C4-2B (cell line): ENCODE measurements around the gene MYO6.
"Not testable (repeated sequence)": the region's sequence is repeated elsewhere in the genome, so short reads cannot be mapped to it uniquely, and the experiment has no call there.

Source experiments
- H3K27ac ChIP-seq: fragments of 450-650 bp; 2 replicates; pipeline ENCODE4 v1.5.1; 2017
- ZFX ChIP-seq: fragments of 450-650 bp; IDR thresholded peaks from 2 replicates; pipeline ENCODE4 v1.6.1; 2017
- TF ChIP-seq, protein P1 (sequence below): fragments of 450-650 bp; conservative IDR thresholded peaks from 2 replicates; pipeline ENCODE4 v1.5.1; 2017; ENCODE audit warnings: mild to moderate bottlenecking

The MYO6 gene

DNA sequence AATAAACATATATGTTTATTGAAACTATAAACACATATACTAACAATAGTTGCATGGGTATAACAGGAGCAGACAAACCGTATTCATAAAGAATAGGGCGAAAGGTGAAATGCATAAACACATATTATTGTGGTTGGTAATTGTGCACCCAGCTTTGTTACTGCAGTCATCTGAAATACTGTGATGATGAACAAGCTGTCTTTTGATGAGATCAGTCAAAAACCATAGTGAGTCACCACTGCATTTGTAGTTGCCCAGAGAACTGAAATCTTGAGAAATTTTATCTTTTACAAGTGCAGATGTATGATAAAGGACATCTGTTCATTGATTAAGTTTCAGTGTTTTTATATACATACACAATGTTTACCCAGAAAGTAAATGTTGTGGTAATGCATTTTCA is 133.7 kb downstream of the MYO6 start:
- H3K27ac ChIP-seq: no peak overlapping the region
- TF ChIP-seq, protein P1, sequence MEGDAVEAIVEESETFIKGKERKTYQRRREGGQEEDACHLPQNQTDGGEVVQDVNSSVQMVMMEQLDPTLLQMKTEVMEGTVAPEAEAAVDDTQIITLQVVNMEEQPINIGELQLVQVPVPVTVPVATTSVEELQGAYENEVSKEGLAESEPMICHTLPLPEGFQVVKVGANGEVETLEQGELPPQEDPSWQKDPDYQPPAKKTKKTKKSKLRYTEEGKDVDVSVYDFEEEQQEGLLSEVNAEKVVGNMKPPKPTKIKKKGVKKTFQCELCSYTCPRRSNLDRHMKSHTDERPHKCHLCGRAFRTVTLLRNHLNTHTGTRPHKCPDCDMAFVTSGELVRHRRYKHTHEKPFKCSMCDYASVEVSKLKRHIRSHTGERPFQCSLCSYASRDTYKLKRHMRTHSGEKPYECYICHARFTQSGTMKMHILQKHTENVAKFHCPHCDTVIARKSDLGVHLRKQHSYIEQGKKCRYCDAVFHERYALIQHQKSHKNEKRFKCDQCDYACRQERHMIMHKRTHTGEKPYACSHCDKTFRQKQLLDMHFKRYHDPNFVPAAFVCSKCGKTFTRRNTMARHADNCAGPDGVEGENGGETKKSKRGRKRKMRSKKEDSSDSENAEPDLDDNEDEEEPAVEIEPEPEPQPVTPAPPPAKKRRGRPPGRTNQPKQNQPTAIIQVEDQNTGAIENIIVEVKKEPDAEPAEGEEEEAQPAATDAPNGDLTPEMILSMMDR: no peak
- no peak for TF ChIP-seq ZFX

DNA sequence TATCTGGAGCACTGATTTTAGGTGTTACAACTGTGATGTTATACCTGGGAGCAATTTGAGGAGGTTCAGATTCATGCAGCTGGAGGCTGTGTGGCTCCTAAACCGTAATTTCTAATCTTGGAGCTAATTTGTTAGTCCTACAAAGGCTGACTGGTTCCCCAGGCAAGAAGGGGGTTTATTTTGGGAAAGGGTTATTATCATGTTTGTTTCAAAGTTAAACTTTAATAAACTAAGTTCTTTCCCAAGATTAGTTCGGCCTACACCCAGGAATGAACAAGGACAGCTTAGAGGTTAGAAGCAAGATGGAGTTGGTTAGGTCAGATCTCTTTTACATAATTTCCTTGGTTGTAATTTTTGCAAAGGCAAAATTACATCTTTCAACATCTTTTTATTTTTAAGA is 135.8 kb downstream of the MYO6 start:
- TF ChIP-seq, protein P1: no peak
- TF ChIP-seq ZFX: 0 out of 2 replicates have a peak, but pooled peaks have one; percentile 9
- no peak overlapping the region for H3K27ac ChIP-seq

DNA sequence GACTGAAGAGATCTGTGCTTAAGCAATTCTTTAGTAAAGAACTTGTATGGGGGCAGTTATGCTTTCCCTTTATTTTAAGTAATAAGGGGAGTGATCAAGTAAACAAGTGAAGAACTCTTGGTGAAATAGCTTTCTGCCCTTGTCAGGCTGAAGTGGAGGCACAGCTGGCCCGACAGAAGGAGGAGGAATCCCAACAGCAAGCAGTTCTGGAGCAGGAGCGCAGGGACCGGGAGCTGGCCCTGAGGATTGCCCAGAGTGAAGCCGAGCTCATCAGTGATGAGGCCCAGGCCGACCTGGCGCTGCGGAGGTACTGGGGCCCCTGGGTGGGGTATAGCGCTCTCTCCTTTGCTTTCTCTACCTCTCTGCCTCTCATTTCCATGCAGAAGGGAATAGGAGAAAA is 143.3 kb downstream of the MYO6 start:
- TF ChIP-seq, protein P1: no peak
- no peak for TF ChIP-seq ZFX
- H3K27ac ChIP-seq: no peak overlapping the region

DNA sequence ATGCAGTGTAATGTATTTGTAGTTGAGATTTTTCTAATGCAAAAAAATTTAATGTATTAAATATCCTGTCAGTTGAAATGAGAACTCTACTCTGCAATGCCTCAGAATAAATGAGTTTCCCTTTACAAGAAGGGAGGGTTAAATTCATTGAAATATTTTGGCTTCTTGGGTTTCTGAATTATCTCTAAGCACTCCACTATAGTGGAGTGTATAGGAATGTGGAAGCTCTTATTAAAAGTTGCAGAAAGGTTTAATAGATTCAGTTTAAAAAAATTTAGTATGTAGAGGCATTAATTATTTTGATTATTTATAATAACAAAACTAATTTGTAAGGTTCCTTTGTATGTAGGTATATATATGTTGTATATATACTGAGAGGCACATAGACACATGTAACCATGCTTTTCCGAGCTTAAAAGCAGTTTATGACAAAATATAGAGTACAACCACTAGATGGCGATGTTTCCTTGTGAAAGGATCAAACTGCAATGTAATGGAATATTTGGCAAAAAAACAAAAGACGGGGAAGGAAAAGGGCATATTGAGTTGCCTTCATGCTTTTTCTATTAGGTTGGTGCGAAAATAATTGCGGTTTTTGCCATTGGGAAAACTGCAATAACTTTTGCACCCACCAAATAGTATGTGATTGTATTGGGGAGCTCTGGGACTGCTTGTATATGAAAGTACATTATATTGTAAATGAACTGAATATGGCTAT is 144.2 kb downstream of the MYO6 start:
- no peak overlapping the region for H3K27ac ChIP-seq
- TF ChIP-seq, protein P1: peak; percentile 92
- TF ChIP-seq ZFX: no peak

DNA sequence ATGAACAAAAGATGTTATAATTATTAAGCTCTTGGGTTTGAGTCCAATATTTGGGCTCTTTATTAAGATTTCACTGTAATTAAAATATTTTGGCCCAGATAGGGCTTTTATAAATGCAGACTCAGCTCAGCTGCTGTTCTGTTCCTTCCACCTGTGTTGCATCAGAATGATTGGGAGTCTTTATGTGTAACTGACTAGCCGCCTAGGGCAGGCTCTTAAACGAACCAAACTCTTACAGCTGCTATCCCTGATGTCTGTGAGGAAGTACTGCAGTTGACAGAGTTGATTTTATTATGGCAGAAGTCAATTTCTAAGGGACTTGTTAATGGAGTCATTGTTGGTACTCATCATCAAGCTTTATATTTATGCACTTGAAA is 144.7 kb downstream of the MYO6 start:
- TF ChIP-seq, protein P1: no peak
- TF ChIP-seq ZFX: no peak
- H3K27ac ChIP-seq: no peak overlapping the region

DNA sequence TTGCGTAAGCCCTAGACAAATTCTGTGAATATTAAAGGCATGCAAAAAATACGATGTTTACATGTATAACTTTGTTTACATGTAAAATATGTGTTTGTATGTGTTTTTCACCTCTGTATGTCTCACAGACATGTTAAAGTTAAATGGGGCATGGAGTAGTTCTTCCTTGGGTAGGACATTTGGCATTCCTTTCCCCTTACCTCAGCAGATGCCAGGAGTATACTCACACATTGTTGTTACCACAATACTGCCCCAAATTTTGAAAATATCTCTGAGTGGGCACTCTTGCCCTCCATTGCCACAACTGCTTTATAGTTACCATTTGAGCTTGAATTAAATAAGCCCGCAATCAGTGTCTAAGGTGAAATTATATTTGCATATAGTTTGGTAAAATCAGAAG is 147.5 kb downstream of the MYO6 start:
- no peak overlapping the region for H3K27ac ChIP-seq
- no peak for TF ChIP-seq ZFX
- TF ChIP-seq, protein P1: no peak

DNA sequence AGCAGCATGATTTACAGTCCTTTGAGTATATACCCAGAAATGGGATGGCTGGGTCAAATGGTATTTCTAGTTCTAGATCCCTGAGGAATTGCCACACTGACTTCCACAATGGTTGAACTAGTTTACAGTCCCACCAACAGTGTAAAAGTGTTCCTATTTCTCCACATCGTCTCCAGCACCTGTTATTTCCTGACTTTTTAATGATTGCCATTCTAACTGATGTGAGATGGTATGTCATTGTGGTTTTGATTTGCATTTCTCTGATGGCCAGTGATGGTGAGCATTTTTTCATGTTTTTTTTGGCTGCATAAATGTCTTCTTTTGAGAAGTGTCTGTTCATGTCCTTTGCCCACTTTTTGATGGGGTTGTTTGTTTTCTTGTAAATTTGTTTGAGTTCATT is 151.2 kb downstream of the MYO6 start:
- not testable (repeated sequence) for H3K27ac ChIP-seq

DNA sequence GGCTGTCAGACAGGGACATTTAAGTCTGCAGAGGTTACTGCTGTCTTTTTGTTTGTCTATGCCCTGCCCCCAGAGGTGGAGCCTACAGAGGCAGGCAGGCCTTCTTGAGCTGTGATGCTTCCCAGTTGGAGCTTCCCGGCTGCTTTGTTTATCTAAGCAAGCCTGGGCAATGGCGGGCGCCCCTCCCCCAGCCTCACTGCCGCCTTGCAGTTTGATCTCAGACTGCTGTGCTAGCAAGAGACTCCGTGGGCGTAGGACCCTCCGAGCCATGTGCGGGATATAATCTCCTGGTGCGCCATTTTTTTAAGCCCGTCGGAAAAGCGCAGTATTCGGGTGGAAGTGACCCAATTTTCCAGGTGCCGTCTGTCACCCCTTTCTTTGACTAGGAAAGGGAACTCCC is 156.1 kb downstream of the MYO6 start:
- H3K27ac ChIP-seq: not testable (repeated sequence)
